ENCODE measurements around the gene STK25.
"Not testable (repeated sequence)": the region's sequence is repeated elsewhere in the genome, so short reads cannot be mapped to it uniquely, and the experiment has no call there.

GRCh38 chr2:241453919-241454318 is 54.5 kb downstream of the STK25 start:
- not testable (repeated sequence) for TF ChIP-seq CTCF, POLR2A (IDR thresholded peaks at IDR 0.05)

Measured in testis (tissue), 2 donors.